Measurements from ENCODE around the gene PLBD1.

The PLBD1 gene

GRCh38 chr12:14471497-14471896 is 96.2 kb downstream of the PLBD1 start:
- ChIA-PET CTCF (no interaction called here), POLR2A (no interaction called here)
- TF ChIP-seq CTCF (IDR thresholded peaks at IDR 0.05; ENCODE audit: control extremely low read depth, extremely low read depth, low read depth, missing control alignments), result no peak
- no peak for DNase-seq (ENCODE audit: extremely low spot score)

- POLR2A ChIA-PET, result no interaction called here
- DNase-seq (ENCODE audit: extremely low spot score), result no peak
- TF ChIP-seq CTCF (IDR thresholded peaks at IDR 0.05; ENCODE audit: control extremely low read depth, extremely low read depth, low read depth, missing control alignments), result no peak
- CTCF ChIA-PET, result no interaction called here
These were observed 107.4 kb downstream of the PLBD1 start for GRCh38 chr12:14460212-14460841.

- ChIA-PET POLR2A (no interaction called here), CTCF (interaction anchor here (0.7 to 2.5 kb wide), 26 partner anchors 10 to 269 kb away, joined by 3 to 15 read pairs (median 3); partner anchors contain the start of gene ATF7IP)
- peak; percentile 56 for TF ChIP-seq CTCF (IDR thresholded peaks at IDR 0.05; ENCODE audit: control extremely low read depth, extremely low read depth, low read depth, missing control alignments)
- DNase-seq (ENCODE audit: extremely low spot score), result peak; percentile 52
These were observed 113.4 kb downstream of the PLBD1 start for GRCh38 chr12:14454098-14454907.
